Endothelial cell of umbilical vein (primary cell): ENCODE data around the gene ZNF362. TPM values are rescaled to one million over a fixed set of nuclear protein-coding genes. Genes with fewer than 3 reads are reported as not detected.

Experiments
- BruUV-seq: library from RNA; stranded (reverse); fragments of 400-500 nt; replicated peaks from 2 replicates; lab custom pipeline; 2021; lab: Mats Ljungman, UMichigan
- CTCF ChIA-PET: fragments of 300-600, 350-600 bp; sonication (Branson Sonifier 250); formaldehyde crosslinking; loops from one replicate; lab custom pipeline; 2021; ENCODE audit warnings: antibody characterized with exemption, inconsistent platforms; lab: Charles Lee
- POLR2A ChIA-PET: fragments of 300-600, 350-600 bp; sonication (Branson Sonifier 250); formaldehyde crosslinking; loops from one replicate; lab custom pipeline; 2021; ENCODE audit warnings: antibody characterized with exemption, inconsistent platforms; lab: Charles Lee
- DNase-seq: peaks from one replicate; pipeline ENCODE4 v3.0.0-alpha.2; 2011; ENCODE audit warnings: low read depth, low spot score
- FAIRE-seq: peaks from 2 replicates; lab custom pipeline; 2011; peaks lifted over from hg19 to GRCh38; lab: Jason Lieb, UNC
- H2AFZ ChIP-seq: 2 replicates; pipeline ENCODE4 v1.6.0; 2012; ENCODE audit warnings: low read depth, low read length, control low read depth, inconsistent platforms
- H3K27ac ChIP-seq: 2 replicates; pipeline ENCODE4 v1.5.1; 2011; ENCODE audit warnings: low read depth, mild to moderate bottlenecking, control low read depth, low read length, moderate library complexity; ENCODE audit not compliant: insufficient read depth
- H3K27me3 ChIP-seq, 2 experiments: 2 replicates each; pipeline versions ENCODE4 v1.6.0 to v1.6.1; 2011; ENCODE audit warnings: low read length in 2 of 2, mixed read lengths in 1 of 2; ENCODE audit not compliant: control insufficient read depth in 2 of 2, insufficient read depth in 2 of 2
- H3K36me3 ChIP-seq, 2 experiments: 2 replicates in 1 of 2; 3 replicates in 1 of 2; pipeline ENCODE4 v1.5.1; 2011; ENCODE audit warnings: low read length in 2 of 2, mild to moderate bottlenecking in 1 of 2, moderate library complexity in 1 of 2; ENCODE audit not compliant: control insufficient read depth in 2 of 2, insufficient read depth in 2 of 2; ENCODE audit errors: extremely low read depth in 1 of 2
- H3K4me1 ChIP-seq: 3 replicates; pipeline ENCODE4 v1.5.1; 2011; ENCODE audit warnings: mild to moderate bottlenecking, low read length; ENCODE audit not compliant: control insufficient read depth, insufficient read depth; ENCODE audit errors: extremely low read depth
- H3K4me2 ChIP-seq: 2 replicates; pipeline ENCODE4 v1.6.1; 2011; ENCODE audit warnings: low read length, control low read depth, mixed read lengths; ENCODE audit not compliant: insufficient read depth
- H3K4me3 ChIP-seq, 3 experiments: fragments of 200-600 bp in 1 of 3; sonication (generic), shearing (Covaris generic) in 1 of 3; replicated peaks in 1 of 3; 2 replicates each; pipeline ENCODE4 v1.5.1; 2011 to 2016; ENCODE audit warnings: control low read depth in 3 of 3, low read length in 3 of 3, mild to moderate bottlenecking in 2 of 3, inconsistent platforms in 1 of 3, low read depth in 1 of 3, moderate library complexity in 1 of 3; ENCODE audit not compliant: insufficient read depth in 1 of 3
- H3K79me2 ChIP-seq: 2 replicates; pipeline ENCODE4 v1.6.0; 2012; ENCODE audit warnings: low read length, inconsistent platforms; ENCODE audit not compliant: control insufficient read depth, insufficient read depth
- H3K9ac ChIP-seq: replicated peaks from 2 replicates; pipeline ENCODE3; 2011; ENCODE audit warnings: low read length, control low read depth; ENCODE audit not compliant: insufficient read depth; ENCODE audit errors: extremely low read depth
- H3K9me1 ChIP-seq: replicated peaks from 3 replicates; pipeline ENCODE4 v1.6.0; 2011; ENCODE audit warnings: mild to moderate bottlenecking, low read length; ENCODE audit not compliant: control insufficient read depth, insufficient read depth; ENCODE audit errors: extremely low read depth
- H3K9me3 ChIP-seq: replicated peaks from 2 replicates; pipeline ENCODE4 v1.5.1; 2012; ENCODE audit warnings: low read length, inconsistent platforms; ENCODE audit not compliant: control insufficient read depth, insufficient read depth
- H4K20me1 ChIP-seq: replicated peaks from 2 replicates; pipeline ENCODE3; 2011; ENCODE audit warnings: mild to moderate bottlenecking, low read length; ENCODE audit not compliant: control insufficient read depth, insufficient read depth; ENCODE audit errors: extremely low read depth
- EZH2 ChIP-seq: IDR thresholded peaks from 2 replicates; pipeline ENCODE4 v1.6.1; 2012; ENCODE audit warnings: borderline replicate concordance, low read depth, mild to moderate bottlenecking, moderate library complexity, low read length, inconsistent platforms; ENCODE audit not compliant: severe bottlenecking
- FOS ChIP-seq: IDR thresholded peaks from 2 replicates; pipeline ENCODE4 v1.6.1; 2011; ENCODE audit warnings: mild to moderate bottlenecking, low read length, moderate library complexity, borderline replicate concordance; ENCODE audit not compliant: insufficient read depth
- GATA2 ChIP-seq: IDR thresholded peaks from 2 replicates; pipeline ENCODE4 v1.7.0; 2011; ENCODE audit warnings: low read depth, mild to moderate bottlenecking, moderate library complexity, mixed read lengths, low read length; ENCODE audit not compliant: insufficient read length, insufficient read depth
- JUN ChIP-seq: IDR thresholded peaks from 2 replicates; pipeline ENCODE4 v1.6.1; 2011; ENCODE audit warnings: borderline replicate concordance, low read depth; ENCODE audit not compliant: insufficient read length, insufficient read depth
- MAX ChIP-seq: IDR thresholded peaks from 2 replicates; pipeline ENCODE4 v1.6.1; 2011; ENCODE audit not compliant: insufficient read depth, insufficient read length
- MYC ChIP-seq: IDR thresholded peaks from one replicate; pipeline ENCODE4 v1.6.1; 2011; ENCODE audit warnings: mild to moderate bottlenecking, low read depth, low read length
- POLR2A ChIP-seq: IDR thresholded peaks from 2 replicates; pipeline ENCODE4 v1.6.1; 2012; ENCODE audit warnings: low read depth, mild to moderate bottlenecking, control low read depth, low read length
- POLR2AphosphoS5 ChIP-seq: IDR thresholded peaks from 2 replicates; pipeline ENCODE4 v1.6.1; 2012; ENCODE audit warnings: low read depth, mild to moderate bottlenecking, control low read depth, low read length, moderate library complexity; ENCODE audit not compliant: insufficient read depth
- dilution Hi-C: fragments of 300-500 bp; cut with MboI; formaldehyde crosslinking; loops from one replicate; pipeline ENCODE4 v1.15.0; 2019; ENCODE audit warnings: low sequenced_read_pairs; ENCODE audit not compliant: extremely low pct_ligation_motif_present
- intact Hi-C: fragments of 100-400 bp; cut with micrococcal nuclease; formaldehyde crosslinking; loops from one replicate; pipeline ENCODE4 v1.10.0; 2022
- polyA plus RNA-seq, 4 experiments: library from polyadenylated mRNA; depleted of rRNA in 3 of 4; stranded (reverse) in 3 of 4; unstranded in 1 of 4; fragments of >200 nt; gene quantifications; 2 replicates each; pipeline versions ENCODE4 v1.2.1 to v1.2.3, GENCODE V29; 2011 to 2012; ENCODE audit warnings: missing spikeins in 1 of 4
- total RNA-seq: library from RNA; stranded (reverse); gene quantifications from 2 replicates; pipeline ENCODE4 v1.2.3, GENCODE V29; 2021
- TF ChIP-seq, protein P1 (sequence below), 2 donors: IDR thresholded peaks; 1 replicate in 1 of 2; 2 replicates in 1 of 2; pipeline ENCODE4 v1.5.1; 2011; ENCODE audit warnings: low read length in 2 of 2, mild to moderate bottlenecking in 2 of 2, moderate library complexity in 2 of 2, control low read depth in 1 of 2, inconsistent platforms in 1 of 2, low read depth in 1 of 2; ENCODE audit not compliant: insufficient read depth in 1 of 2; ENCODE audit errors: extremely low read depth in 1 of 2

The ZNF362 gene
- total and polyA plus RNA-seq, 2 donors (not counting 3 experiments of a cell fraction or from before 2014, with no cell fraction given) = 28.4 to 35.3 TPM

DNA sequence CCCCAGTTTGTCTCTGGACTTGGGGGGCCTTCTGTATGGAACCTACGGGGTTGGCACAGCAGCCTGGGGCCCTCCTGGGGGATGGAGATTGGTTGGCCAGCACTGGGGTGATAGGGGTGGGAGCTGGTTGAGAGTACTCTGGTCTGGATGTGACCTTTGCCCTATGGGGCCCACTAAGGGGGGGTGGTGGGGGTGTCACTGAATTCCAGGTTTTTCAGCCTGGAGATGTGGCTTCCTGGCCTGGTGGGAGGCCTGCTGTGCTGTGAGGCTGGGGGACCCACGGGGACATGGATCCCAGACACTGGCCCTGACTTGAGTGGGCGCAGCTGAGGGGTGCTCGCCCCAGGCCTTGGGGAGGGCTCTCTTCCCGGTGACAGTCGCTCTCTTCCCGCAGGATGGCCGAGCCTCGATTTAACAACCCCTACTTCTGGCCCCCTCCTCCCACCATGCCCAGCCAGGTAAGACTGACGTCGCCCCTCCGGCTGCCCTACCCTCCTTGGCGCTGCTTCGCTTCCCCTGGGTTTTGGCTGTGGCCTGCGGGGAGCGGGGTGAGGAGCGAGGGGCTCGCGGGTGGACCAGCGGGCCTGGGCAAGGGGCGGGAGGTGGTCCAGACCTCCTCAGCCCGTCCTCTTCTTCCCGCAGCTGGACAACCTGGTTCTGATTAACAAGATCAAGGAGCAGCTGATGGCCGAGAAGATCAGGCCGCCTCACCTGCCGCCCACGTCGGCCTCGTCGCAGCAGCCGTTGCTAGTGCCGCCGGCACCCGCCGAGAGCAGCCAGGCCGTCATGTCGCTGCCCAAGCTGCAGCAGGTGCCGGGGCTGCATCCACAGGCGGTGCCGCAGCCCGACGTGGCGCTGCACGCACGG is 19.6 kb downstream of the ZNF362 start:
- Histone ChIP-seq H3K9ac (no peak overlapping the region), H3K4me2 (no peak overlapping the region), H3K9me1 (no peaks in the 10 kb centered on the region), H3K4me3 (no peak overlapping the region), H4K20me1 (no peaks in the 10 kb centered on the region), H3K27ac (no peak overlapping the region), H3K79me2 (no peaks in the 10 kb centered on the region), H3K36me3 (peaks cover 0 to 20% of the 10 kb centered on the region in 2 experiments), H2AFZ (no peak overlapping the region), H3K27me3 (no peaks in the 10 kb centered on the region), H3K9me3 (no peaks in the 10 kb centered on the region), H3K4me1 (no peaks in the 10 kb centered on the region)
- no TSS peak for BruUV-seq
- dilution Hi-C loops = no loop called here
- FAIRE-seq (no peak), DNase-seq (no peak)
- TF ChIP-seq POLR2AphosphoS5 (no peak), MYC (no peak), EZH2 (no peak), GATA2 (no peak), JUN (no peak), FOS (no peak), MAX (no peak), POLR2A (no peak)
- TF ChIP-seq, protein P1, sequence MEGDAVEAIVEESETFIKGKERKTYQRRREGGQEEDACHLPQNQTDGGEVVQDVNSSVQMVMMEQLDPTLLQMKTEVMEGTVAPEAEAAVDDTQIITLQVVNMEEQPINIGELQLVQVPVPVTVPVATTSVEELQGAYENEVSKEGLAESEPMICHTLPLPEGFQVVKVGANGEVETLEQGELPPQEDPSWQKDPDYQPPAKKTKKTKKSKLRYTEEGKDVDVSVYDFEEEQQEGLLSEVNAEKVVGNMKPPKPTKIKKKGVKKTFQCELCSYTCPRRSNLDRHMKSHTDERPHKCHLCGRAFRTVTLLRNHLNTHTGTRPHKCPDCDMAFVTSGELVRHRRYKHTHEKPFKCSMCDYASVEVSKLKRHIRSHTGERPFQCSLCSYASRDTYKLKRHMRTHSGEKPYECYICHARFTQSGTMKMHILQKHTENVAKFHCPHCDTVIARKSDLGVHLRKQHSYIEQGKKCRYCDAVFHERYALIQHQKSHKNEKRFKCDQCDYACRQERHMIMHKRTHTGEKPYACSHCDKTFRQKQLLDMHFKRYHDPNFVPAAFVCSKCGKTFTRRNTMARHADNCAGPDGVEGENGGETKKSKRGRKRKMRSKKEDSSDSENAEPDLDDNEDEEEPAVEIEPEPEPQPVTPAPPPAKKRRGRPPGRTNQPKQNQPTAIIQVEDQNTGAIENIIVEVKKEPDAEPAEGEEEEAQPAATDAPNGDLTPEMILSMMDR (IDR thresholded peaks at IDR 0.05; ENCODE audit: extremely low read depth in 1 of 2, insufficient read depth in 1 of 2, low read depth in 1 of 2, low read length in 2 of 2) = no peak
- intact Hi-C loops = no loop called here
- ChIA-PET CTCF (no interaction called here), POLR2A (no interaction called here)
